Neural crest cell (in vitro differentiated cells): ENCODE measurements around the gene STEAP2. TPM values are rescaled to one million over a fixed set of nuclear protein-coding genes. Genes with fewer than 3 reads are reported as not detected.

Source experiments
- DNase-seq: peaks from one replicate; pipeline ENCODE4 v3.0.0; 2021; ENCODE audit warnings: low read depth, mixed read lengths, low spot score
- H3K27ac Mint-ChIP-seq: one replicate; pipeline ENCODE4 v1.8.0; 2021; ENCODE audit warnings: mild to moderate bottlenecking, mixed read lengths; ENCODE audit not compliant: unreplicated experiment
- H3K27me3 Mint-ChIP-seq: 2 replicates; pipeline ENCODE4 v1.8.0; 2021; ENCODE audit warnings: low read depth, mild to moderate bottlenecking, mixed read lengths
- H3K36me3 Mint-ChIP-seq: 2 replicates; pipeline ENCODE4 v1.8.0; 2021; ENCODE audit warnings: low read depth, mild to moderate bottlenecking, mixed read lengths
- H3K4me1 Mint-ChIP-seq: 2 replicates; pipeline ENCODE4 v1.8.0; 2021; ENCODE audit warnings: mixed read lengths
- H3K4me3 Mint-ChIP-seq: one replicate; pipeline ENCODE4 v1.8.0; 2021; ENCODE audit warnings: mild to moderate bottlenecking, mixed read lengths
- H3K9me3 Mint-ChIP-seq: 2 replicates; pipeline ENCODE4 v1.8.0; 2021; ENCODE audit warnings: mixed read lengths
- long read RNA-seq: library from polyadenylated mRNA; unstranded; transcript quantifications from one replicate; pipeline ENCODE4 v2.0.0, GENCODE V29; 2020
- total RNA-seq: library from RNA; stranded (reverse); gene quantifications from 2 replicates; pipeline ENCODE4 v1.2.1, GENCODE V29; 2021
- TF ChIP-seq, protein P1 (sequence below): fragments of 200-600 bp; sonication (generic); conservative IDR thresholded peaks from 2 replicates; pipeline ENCODE4 v1.5.0; 2021; ENCODE audit warnings: antibody characterized with exemption, mild to moderate bottlenecking

Gene STEAP2
- total RNA-seq: 1.1 and 1.6 TPM in 2 replicates
- long read RNA-seq, partial matches to known transcripts: 1 of 1 reads
- long read RNA-seq, other reads (novel, unspliced or antisense): 0 of 1 reads

DNA sequence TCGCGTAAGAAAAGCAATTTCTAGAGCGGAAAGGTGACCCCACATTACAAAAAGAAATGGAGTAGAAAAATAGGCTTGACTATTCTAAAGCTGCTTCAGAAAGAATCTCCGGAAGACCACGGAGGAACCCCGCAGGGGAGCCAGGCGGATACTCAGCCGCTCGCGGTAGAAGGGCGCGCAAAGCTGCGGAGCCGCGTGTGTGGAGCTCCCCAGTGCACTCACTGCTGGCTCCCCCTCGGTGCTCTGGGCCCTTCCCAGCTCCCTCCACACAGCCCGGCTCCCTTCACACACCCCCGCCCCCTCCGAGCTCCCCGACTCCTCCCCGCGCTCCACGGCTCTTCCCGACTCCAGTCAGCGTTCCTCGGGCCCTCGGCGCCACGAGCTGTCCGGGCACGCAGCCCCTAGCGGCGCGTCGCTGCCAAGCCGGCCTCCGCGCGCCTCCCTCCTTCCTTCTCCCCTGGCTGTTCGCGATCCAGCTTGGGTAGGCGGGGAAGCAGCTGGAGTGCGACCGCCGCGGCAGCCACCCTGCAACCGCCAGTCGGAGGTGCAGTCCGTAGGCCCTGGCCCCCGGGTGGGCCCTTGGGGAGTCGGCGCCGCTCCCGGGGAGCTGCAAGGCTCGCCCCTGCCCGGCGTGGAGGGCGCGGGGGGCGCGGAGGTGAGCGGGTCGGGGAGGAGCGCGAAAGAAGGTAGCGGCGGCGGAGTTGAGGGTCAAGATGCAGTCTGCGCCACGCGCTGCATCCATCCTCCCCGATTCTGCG lies at the start of gene STEAP2:
STEAP2 (plus strand) TSS at position 350 of the 758 bp plus-strand sequence. CDS start 13,343 bp downstream, outside the sequence.
- no peak within 1 kb of the TSS for H3K27ac Mint-ChIP-seq
- H3K36me3 Mint-ChIP-seq: no peaks in the 10 kb centered on the region
- H3K4me1 Mint-ChIP-seq: peaks cover 8% of the 10 kb centered on the region
- H3K4me3 Mint-ChIP-seq: peak within 1 kb of the TSS; percentile 66
- H3K27me3 Mint-ChIP-seq: peaks cover 33% of the 10 kb centered on the region
- DNase-seq: peak; percentile 82
- TF ChIP-seq, protein P1, sequence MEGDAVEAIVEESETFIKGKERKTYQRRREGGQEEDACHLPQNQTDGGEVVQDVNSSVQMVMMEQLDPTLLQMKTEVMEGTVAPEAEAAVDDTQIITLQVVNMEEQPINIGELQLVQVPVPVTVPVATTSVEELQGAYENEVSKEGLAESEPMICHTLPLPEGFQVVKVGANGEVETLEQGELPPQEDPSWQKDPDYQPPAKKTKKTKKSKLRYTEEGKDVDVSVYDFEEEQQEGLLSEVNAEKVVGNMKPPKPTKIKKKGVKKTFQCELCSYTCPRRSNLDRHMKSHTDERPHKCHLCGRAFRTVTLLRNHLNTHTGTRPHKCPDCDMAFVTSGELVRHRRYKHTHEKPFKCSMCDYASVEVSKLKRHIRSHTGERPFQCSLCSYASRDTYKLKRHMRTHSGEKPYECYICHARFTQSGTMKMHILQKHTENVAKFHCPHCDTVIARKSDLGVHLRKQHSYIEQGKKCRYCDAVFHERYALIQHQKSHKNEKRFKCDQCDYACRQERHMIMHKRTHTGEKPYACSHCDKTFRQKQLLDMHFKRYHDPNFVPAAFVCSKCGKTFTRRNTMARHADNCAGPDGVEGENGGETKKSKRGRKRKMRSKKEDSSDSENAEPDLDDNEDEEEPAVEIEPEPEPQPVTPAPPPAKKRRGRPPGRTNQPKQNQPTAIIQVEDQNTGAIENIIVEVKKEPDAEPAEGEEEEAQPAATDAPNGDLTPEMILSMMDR: peak; percentile 76
- H3K9me3 Mint-ChIP-seq: no peaks in the 10 kb centered on the region

DNA sequence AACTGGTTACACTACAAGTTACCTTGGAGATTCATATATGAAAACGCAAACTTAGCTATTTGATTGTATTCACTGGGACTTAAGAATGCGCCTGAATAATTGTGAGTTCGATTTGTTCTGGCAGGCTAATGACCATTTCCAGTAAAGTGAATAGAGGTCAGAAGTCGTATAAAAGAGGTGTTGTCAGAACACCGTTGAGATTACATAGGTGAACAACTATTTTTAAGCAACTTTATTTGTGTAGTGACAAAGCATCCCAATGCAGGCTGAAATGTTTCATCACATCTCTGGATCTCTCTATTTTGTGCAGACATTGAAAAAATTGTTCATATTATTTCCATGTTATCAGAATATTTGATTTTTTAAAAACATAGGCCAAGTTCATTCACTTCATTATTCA lies 48.0 kb upstream of the STEAP2 start:
- Mint-ChIP-seq H3K4me3 (no peak overlapping the region), H3K36me3 (no peaks in the 10 kb centered on the region)

DNA sequence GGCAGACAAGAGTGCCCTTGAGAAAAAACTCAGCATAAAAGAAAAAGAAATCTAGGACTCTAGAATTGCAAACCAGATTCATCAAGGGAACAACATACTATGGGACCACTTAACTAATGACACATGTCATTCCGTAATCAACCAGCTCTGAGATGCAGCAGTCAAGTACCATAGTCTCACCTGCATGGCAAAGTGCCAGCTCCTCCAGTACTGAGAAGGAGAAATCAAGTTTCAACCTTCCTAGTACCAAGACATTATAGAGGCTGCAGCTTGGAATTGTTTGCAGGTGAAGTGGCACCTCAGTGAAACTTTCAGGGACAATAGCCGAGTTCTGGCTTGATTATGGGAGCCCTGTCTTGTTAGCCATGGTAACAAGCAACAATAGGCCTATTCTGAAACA lies 45.8 kb upstream of the STEAP2 start:
- Mint-ChIP-seq H3K27me3 (no peaks in the 10 kb centered on the region), H3K36me3 (peaks cover 4% of the 10 kb centered on the region), H3K4me3 (no peak overlapping the region), H3K4me1 (no peaks in the 10 kb centered on the region), H3K27ac (no peak overlapping the region), H3K9me3 (peaks cover 2% of the 10 kb centered on the region)
- TF ChIP-seq, protein P1: no peak
- no peak for DNase-seq

More for the DNA sequence above, 48.0 kb upstream of the STEAP2 start:
- Mint-ChIP-seq H3K27ac (no peak overlapping the region), H3K9me3 (no peaks in the 10 kb centered on the region), H3K4me1 (no peaks in the 10 kb centered on the region), H3K27me3 (no peaks in the 10 kb centered on the region)
- DNase-seq: no peak
- TF ChIP-seq, protein P1: no peak

DNA sequence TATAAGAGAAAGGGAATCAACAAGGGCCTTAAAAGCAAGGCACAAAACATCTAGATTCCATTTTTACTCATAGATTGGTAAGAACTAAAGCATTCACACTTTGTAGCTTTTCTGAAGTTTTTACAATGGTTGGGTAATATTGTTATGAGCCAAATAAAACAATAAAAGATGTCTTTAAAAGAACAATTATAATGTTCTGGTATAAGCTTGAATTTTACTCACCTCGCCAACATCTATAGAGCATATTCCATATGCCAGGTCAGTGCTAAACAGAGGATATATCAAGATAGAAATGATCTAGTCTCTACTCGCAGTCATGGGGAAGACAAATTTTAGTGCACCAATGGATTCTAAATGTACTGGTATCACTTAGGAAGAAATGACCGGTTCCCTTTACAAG lies 45.4 kb upstream of the STEAP2 start:
- Mint-ChIP-seq H3K4me1 (no peaks in the 10 kb centered on the region), H3K27ac (no peak overlapping the region), H3K9me3 (peaks cover 6% of the 10 kb centered on the region), H3K4me3 (no peak overlapping the region), H3K27me3 (no peaks in the 10 kb centered on the region), H3K36me3 (peaks cover 7% of the 10 kb centered on the region)
- TF ChIP-seq, protein P1: no peak
- DNase-seq: no peak

DNA sequence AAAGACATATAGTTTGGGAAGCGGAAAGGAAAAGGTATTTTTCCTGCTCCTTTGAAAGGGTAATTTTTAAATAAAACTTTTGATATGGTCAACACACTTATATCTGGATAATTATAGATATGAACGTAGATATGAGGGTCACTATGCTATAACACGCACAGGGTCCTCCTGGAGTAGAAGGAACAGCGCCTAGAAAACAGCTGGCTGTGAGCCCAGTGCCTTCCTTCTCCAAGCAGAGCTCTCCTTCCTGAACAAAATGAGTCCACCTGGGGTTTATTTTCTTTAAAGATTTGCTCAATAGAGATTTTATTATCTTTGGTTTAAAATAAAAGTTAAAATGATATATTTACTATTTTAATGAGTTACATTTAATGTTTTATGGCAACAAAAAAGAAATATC lies 44.2 kb upstream of the STEAP2 start:
- TF ChIP-seq, protein P1: no peak
- H3K27ac Mint-ChIP-seq: no peak overlapping the region
- H3K4me3 Mint-ChIP-seq: no peak overlapping the region
- H3K27me3 Mint-ChIP-seq: no peaks in the 10 kb centered on the region
- peaks cover 7% of the 10 kb centered on the region for H3K36me3 Mint-ChIP-seq
- DNase-seq: no peak
- H3K4me1 Mint-ChIP-seq: no peaks in the 10 kb centered on the region
- peaks cover 12% of the 10 kb centered on the region for H3K9me3 Mint-ChIP-seq
